ENCODE results near the gene MED15.

Gene MED15

DNA sequence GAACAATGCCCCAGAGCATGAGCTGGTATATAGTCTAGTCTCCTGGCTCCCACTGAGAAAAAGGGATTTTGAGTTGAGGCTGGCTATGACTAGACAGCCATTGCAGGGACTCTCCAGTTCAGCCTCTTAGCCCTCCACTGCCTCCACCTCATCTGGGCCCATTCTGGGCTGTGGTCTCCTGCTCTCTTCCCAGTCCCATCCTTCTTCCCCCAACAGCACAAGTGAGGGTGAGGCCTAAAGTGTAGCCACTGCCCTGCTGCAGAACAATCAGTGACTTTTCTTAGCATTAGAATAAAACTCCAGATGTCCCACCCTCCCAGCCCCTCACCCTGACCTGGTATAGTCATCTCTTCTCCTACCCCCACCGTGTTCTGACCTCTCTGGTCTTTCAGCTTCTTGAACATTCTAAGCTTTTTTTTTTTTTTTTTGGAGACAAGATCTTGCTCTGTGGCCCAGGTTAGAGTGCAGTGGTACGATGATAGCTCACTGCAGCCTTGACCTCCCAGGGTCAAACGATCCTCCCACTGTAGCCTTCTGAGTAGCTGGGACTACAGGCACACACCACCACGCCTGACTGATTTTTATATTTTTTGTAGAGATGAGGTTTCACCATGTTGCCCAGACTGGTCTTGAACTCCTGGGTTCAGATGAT, 4.3 kb downstream of the MED15 start:
- peak overlapping the region; percentile 72 for H3K27ac Mint-ChIP-seq
- peaks cover 7% of the 10 kb centered on the region for H3K36me3 Mint-ChIP-seq
- H3K27me3 Mint-ChIP-seq: no peaks in the 10 kb centered on the region
- H3K9me3 Mint-ChIP-seq (ENCODE audit: low read depth): no peaks in the 10 kb centered on the region
- peaks cover 77% of the 10 kb centered on the region for H3K4me1 Mint-ChIP-seq (ENCODE audit: low read depth)
- H3K4me3 Mint-ChIP-seq: peak overlapping the region; percentile 17

DNA sequence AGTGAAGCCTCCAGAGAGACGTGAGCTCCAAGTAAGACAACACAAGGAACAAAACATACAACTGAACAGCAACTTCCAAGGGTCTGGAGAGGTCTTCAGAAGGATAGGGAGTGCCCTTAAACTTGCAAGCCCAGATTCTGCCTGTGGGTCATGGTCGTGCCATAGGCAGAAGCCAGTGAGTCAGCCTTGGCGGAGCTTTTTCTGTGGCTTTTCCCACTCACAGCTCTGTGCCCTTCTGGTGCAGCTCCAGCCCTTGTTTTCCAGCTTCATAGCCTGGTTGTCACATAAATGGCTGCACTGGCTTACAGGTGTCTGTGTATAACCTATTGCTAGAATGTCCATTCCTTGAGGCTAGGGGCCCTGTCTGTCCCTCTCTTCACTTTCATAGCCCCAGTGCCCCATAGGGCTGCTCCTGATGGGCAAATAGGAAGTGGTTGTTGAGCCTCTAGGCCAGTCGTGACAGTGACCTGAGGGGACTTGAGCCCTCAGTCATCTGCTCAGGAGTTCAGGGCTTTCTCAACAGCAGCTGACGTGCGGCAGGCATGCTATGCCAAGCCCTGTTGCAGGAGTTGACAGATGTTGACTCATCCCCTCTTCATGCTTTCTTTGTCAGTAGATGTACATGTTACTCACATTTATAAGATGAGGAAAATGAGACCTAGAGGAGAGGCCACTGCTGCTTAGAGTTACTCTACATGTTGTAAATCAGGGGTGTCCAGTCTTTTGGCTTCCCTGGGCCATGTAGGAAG, 7.4 kb downstream of the MED15 start:
- Mint-ChIP-seq H3K36me3 (peaks cover 10% of the 10 kb centered on the region), H3K27me3 (no peaks in the 10 kb centered on the region), H3K27ac (peak overlapping the region; percentile 77), H3K9me3 (ENCODE audit: low read depth) (no peaks in the 10 kb centered on the region), H3K4me1 (ENCODE audit: low read depth) (peaks cover 81% of the 10 kb centered on the region), H3K4me3 (peak overlapping the region; percentile 17)

- H3K9me3 Mint-ChIP-seq (ENCODE audit: low read depth): no peaks in the 10 kb centered on the region
- no peaks in the 10 kb centered on the region for H3K27me3 Mint-ChIP-seq
- peaks cover 14% of the 10 kb centered on the region for H3K36me3 Mint-ChIP-seq
- H3K27ac Mint-ChIP-seq: no peak overlapping the region
- H3K4me1 Mint-ChIP-seq (ENCODE audit: low read depth): peaks cover 77% of the 10 kb centered on the region
- no peak overlapping the region for H3K4me3 Mint-ChIP-seq
Measured at GRCh38 chr22:20516399-20516798, 9.0 kb downstream of the MED15 start.

DNA sequence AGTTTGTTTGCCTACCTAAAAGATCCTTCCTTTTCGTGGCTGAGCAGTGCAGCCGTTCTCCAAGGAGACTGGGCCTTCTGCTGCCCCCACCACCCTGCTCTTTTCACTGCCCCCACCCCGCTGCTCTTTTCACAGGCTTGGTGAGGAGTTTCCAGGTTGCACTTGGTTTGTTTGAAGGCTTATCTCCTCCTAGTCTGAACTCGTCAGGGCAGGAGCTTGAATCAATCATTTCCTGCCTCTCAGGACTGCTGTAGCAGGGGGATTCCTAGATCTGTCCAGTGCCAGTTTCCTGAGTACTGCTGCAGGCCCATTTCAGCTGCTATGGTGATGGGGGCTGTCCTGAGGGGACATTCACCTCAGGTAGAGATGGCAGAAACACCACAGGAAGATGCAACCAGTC, 10.0 kb downstream of the MED15 start:
- no peaks in the 10 kb centered on the region for H3K9me3 Mint-ChIP-seq (ENCODE audit: low read depth)
- peaks cover 14% of the 10 kb centered on the region for H3K36me3 Mint-ChIP-seq
- H3K27me3 Mint-ChIP-seq: no peaks in the 10 kb centered on the region
- H3K4me1 Mint-ChIP-seq (ENCODE audit: low read depth): peaks cover 73% of the 10 kb centered on the region
- no peak overlapping the region for H3K4me3 Mint-ChIP-seq
- peak overlapping the region; percentile 81 for H3K27ac Mint-ChIP-seq

DNA sequence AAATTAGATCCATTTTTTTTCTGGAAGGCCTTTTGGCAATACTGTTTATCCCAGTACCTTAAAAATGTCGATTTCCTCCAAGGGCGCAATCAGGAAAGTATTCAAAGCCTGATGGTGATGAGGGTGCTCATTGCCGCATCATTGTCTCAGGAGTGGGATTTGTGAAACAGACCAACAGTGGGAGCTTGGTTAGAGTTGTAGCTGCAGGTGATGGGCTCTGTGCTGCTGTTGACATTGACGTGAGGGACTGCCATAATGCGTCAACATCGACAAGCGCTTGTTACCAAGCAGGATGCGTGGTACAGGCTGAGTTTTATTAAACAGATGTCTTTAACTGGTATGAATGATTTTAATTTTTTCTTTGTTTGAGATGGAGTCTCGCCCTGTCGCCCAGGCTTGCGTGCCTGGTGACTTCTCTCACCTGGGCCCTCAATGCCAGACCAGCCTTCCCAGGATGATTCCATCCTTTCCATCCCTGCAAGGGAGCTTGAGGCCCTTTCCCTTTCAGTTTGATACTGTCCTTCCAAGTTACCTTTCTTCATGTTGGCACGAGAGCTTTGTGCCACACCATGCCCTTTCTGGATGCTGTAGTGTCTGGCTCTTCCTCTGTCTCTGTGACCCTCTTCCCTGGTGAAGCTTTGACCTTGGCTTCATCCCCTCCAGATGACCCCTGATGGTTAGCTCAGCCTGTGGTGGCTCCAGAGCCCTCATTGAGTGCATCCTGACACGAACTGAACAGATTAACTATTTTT, 10.6 kb downstream of the MED15 start:
- peak overlapping the region; percentile 81 for H3K27ac Mint-ChIP-seq
- peak overlapping the region; percentile 14 for H3K4me3 Mint-ChIP-seq
- H3K27me3 Mint-ChIP-seq: no peaks in the 10 kb centered on the region
- peaks cover 14% of the 10 kb centered on the region for H3K36me3 Mint-ChIP-seq
- no peaks in the 10 kb centered on the region for H3K9me3 Mint-ChIP-seq (ENCODE audit: low read depth)
- peaks cover 79% of the 10 kb centered on the region for H3K4me1 Mint-ChIP-seq (ENCODE audit: low read depth)

- H3K27ac Mint-ChIP-seq: peak overlapping the region; percentile 86
- peak overlapping the region; percentile 56 for H3K4me3 Mint-ChIP-seq
- H3K4me1 Mint-ChIP-seq (ENCODE audit: low read depth): peaks cover 81% of the 10 kb centered on the region
- H3K27me3 Mint-ChIP-seq: no peaks in the 10 kb centered on the region
- no peaks in the 10 kb centered on the region for H3K9me3 Mint-ChIP-seq (ENCODE audit: low read depth)
- peaks cover 16% of the 10 kb centered on the region for H3K36me3 Mint-ChIP-seq
Measured at GRCh38 chr22:20519558-20519957, 12.1 kb downstream of the MED15 start.

DNA sequence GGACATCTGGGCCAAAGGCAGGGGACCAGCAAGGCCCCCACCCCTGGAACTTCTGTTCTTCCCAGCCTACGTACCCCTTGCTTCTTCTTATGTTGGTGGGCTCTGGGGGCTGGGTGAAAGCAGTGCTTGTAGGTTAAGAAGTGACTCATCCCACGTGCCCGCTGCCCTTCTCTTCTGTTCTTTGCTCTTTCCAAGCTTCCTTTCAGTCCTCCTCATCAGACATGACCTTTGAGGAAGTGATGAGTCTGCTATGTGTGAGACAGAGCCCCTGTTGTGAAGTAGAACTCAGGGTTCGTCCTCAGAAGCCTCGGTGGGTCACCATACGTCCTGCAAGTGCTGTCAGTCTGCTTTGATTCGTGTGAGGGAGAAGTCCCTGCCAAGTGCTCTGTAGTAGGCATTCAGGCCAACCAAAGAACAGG, 12.7 kb downstream of the MED15 start:
- Mint-ChIP-seq H3K4me3 (peak overlapping the region; percentile 56), H3K36me3 (peaks cover 14% of the 10 kb centered on the region), H3K9me3 (ENCODE audit: low read depth) (no peaks in the 10 kb centered on the region), H3K4me1 (ENCODE audit: low read depth) (peaks cover 79% of the 10 kb centered on the region), H3K27me3 (no peaks in the 10 kb centered on the region), H3K27ac (peak overlapping the region; percentile 86)

GRCh38 chr22:20522134-20523004, 15.0 kb downstream of the MED15 start:
- peaks cover 78% of the 10 kb centered on the region for H3K4me1 Mint-ChIP-seq (ENCODE audit: low read depth)
- peak overlapping the region; percentile 6 for H3K4me3 Mint-ChIP-seq
- peak overlapping the region; percentile 85 for H3K27ac Mint-ChIP-seq
- no peaks in the 10 kb centered on the region for H3K9me3 Mint-ChIP-seq (ENCODE audit: low read depth)
- H3K27me3 Mint-ChIP-seq: no peaks in the 10 kb centered on the region
- H3K36me3 Mint-ChIP-seq: peaks cover 14% of the 10 kb centered on the region

DNA sequence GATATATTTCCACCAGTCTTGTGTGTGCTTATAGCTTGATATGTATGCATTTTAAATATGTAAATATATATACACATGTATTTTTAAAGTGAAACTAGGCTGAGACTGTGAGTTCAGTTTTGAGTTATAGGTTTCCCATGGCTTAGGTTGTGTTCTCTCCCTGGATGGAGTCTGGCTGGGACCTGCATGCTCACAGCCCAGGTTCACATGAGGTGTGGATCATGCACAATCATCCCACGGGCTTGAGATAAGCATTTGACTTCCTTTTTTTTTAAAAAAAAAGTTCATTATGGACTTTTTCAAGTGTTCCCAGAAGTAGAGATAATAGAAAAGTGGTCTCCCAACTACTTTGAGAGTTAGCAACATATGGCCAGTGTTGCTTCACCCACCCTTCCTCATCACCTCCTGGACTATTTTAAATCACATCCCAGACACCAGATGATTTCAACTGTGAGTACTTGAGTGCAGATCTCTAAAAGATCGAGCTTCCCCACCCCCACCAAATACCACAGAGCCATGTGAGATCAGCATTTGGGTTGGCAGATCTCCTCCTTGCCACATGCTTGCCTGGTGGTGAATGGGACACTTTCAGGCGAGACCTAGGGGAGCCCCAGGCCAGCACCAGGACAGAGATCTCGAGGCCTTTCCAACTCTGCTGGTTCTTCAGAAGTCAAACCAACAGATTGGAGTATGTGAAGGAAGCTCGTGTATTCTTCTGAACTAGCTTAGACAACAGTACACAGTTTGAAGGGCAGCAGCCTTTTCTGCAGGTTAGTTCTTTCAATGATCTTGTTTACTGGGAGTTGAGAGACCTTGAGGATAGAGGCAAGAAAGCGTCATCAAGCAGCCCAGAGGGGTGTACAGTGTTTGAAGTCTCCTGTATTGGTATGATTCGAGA, 15.9 kb downstream of the MED15 start:
- H3K27ac Mint-ChIP-seq: peak overlapping the region; percentile 85
- H3K9me3 Mint-ChIP-seq (ENCODE audit: low read depth): no peaks in the 10 kb centered on the region
- no peaks in the 10 kb centered on the region for H3K27me3 Mint-ChIP-seq
- peaks cover 73% of the 10 kb centered on the region for H3K4me1 Mint-ChIP-seq (ENCODE audit: low read depth)
- peak overlapping the region; percentile 53 for H3K4me3 Mint-ChIP-seq
- peaks cover 16% of the 10 kb centered on the region for H3K36me3 Mint-ChIP-seq

- H3K36me3 Mint-ChIP-seq: peaks cover 15% of the 10 kb centered on the region
- H3K4me1 Mint-ChIP-seq (ENCODE audit: low read depth): peaks cover 67% of the 10 kb centered on the region
- H3K4me3 Mint-ChIP-seq: peak overlapping the region; percentile 53
- peak overlapping the region; percentile 85 for H3K27ac Mint-ChIP-seq
- no peaks in the 10 kb centered on the region for H3K27me3 Mint-ChIP-seq
- no peaks in the 10 kb centered on the region for H3K9me3 Mint-ChIP-seq (ENCODE audit: low read depth)
Measured at GRCh38 chr22:20524004-20524481, 16.6 kb downstream of the MED15 start.

- no peak overlapping the region for H3K27ac Mint-ChIP-seq
- H3K4me1 Mint-ChIP-seq (ENCODE audit: low read depth): peaks cover 61% of the 10 kb centered on the region
- no peak overlapping the region for H3K4me3 Mint-ChIP-seq
- H3K36me3 Mint-ChIP-seq: peaks cover 15% of the 10 kb centered on the region
- H3K27me3 Mint-ChIP-seq: no peaks in the 10 kb centered on the region
- no peaks in the 10 kb centered on the region for H3K9me3 Mint-ChIP-seq (ENCODE audit: low read depth)
Measured at GRCh38 chr22:20525048-20525447, 17.6 kb downstream of the MED15 start.

DNA sequence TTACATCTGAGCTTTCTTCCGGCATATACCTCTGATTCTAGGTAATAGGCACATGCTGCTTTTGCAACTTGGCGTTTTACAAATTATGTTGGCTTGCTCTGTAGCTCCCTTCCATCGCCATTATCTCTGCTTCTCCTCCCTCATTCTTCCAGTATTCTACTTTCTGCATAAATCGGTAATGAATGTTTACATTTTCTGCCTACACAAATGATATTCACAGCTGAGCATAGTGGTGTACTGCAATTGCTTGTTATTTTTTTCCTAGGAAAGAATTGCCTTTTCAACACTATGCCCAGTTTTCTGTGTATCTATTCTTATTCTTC, 18.9 kb downstream of the MED15 start:
- H3K27me3 Mint-ChIP-seq: no peaks in the 10 kb centered on the region
- peak overlapping the region; percentile 85 for H3K27ac Mint-ChIP-seq
- peaks cover 64% of the 10 kb centered on the region for H3K4me1 Mint-ChIP-seq (ENCODE audit: low read depth)
- H3K4me3 Mint-ChIP-seq: no peak overlapping the region
- peaks cover 10% of the 10 kb centered on the region for H3K36me3 Mint-ChIP-seq
- H3K9me3 Mint-ChIP-seq (ENCODE audit: low read depth): no peaks in the 10 kb centered on the region

DNA sequence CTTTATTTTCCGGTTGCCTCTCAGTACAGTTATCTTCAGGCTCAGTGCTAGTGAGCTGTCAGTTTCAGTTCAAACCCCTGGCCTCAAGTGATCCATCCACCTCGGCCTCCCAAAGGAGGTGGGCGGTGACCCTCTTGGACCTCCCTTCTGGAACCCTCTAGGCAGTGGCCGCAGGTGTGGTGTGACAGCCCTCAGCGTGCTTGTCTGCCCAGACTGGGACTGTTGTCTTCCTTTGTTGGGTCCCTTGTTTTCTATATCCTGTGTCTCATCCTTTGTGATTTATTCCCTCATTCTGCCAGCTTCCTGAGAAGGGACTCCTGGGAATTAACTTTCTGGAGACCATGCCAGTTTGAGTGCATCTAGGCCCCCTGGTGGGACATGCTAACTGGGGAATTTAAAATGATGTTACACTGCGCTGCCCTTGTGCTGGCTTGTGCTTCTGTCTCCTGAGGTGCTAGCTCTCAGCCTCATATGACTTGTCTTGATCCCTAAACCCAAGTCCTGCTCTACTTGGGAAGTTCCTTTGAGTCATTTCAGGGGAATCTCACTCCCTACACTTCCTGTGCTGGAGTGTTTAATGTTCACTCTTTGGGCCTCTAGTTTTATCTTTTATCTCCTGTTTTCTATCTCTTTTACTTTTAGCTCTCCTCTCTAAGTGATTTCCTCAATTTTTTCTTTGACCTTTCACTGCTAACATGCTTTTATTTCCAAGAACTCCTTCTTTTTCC, 19.4 kb downstream of the MED15 start:
- Mint-ChIP-seq H3K4me1 (ENCODE audit: low read depth) (peaks cover 70% of the 10 kb centered on the region), H3K36me3 (peaks cover 10% of the 10 kb centered on the region), H3K27me3 (no peaks in the 10 kb centered on the region), H3K27ac (peak overlapping the region; percentile 85), H3K9me3 (ENCODE audit: low read depth) (no peaks in the 10 kb centered on the region), H3K4me3 (no peak overlapping the region)
